Amniotic epithelial cell (primary cell): ENCODE results near the gene HSD17B12.
"Not testable (repeated sequence)": the region's sequence is repeated elsewhere in the genome, so short reads cannot be mapped to it uniquely, and the experiment has no call there.

ENCODE experiments used
- DNase-seq: peaks from one replicate; pipeline ENCODE4 v3.0.0-alpha.2; 2010; ENCODE audit warnings: low read depth

HSD17B12 gene

GRCh38 chr11:43680521-43681400 is at the start of gene HSD17B12:
HSD17B12 (plus strand) TSS chr11:43680738; CDS start chr11:43680828, 90 bp downstream.
- DNase-seq, result peak; percentile 99

- DNase-seq, result no peak
These were observed 48.8 kb upstream of the HSD17B12 start for GRCh38 chr11:43631732-43632131.

GRCh38 chr11:43632181-43632580 is 48.4 kb upstream of the HSD17B12 start:
- no peak for DNase-seq

GRCh38 chr11:43638717-43639116 is 41.8 kb upstream of the HSD17B12 start:
- DNase-seq, result no peak

GRCh38 chr11:43639224-43639623 is 41.3 kb upstream of the HSD17B12 start:
- no peak for DNase-seq

- DNase-seq, result no peak
These were observed 40.6 kb upstream of the HSD17B12 start for GRCh38 chr11:43639920-43640319.

- DNase-seq, result peak; percentile 80
These were observed 36.5 kb upstream of the HSD17B12 start for GRCh38 chr11:43643898-43644620.

GRCh38 chr11:43644621-43645299 is 35.8 kb upstream of the HSD17B12 start:
- DNase-seq, result peak; percentile 62

- DNase-seq, result no peak
These were observed 33.8 kb upstream of the HSD17B12 start for GRCh38 chr11:43646767-43647166.

GRCh38 chr11:43648888-43649287 is 31.6 kb upstream of the HSD17B12 start:
- no peak for DNase-seq

- DNase-seq, result no peak
These were observed 31.0 kb upstream of the HSD17B12 start for GRCh38 chr11:43649501-43649900.

GRCh38 chr11:43649921-43650320 is 30.6 kb upstream of the HSD17B12 start:
- DNase-seq, result no peak

- DNase-seq, result not testable (repeated sequence)
These were observed 17.5 kb upstream of the HSD17B12 start for GRCh38 chr11:43663018-43663417.

- DNase-seq, result no peak
These were observed 16.2 kb upstream of the HSD17B12 start for GRCh38 chr11:43664295-43664694.

- not testable (repeated sequence) for DNase-seq
These were observed 9.3 kb upstream of the HSD17B12 start for GRCh38 chr11:43671284-43671683.

- no peak for DNase-seq
These were observed 6.0 kb upstream of the HSD17B12 start for GRCh38 chr11:43674560-43674959.

GRCh38 chr11:43676933-43677332 is 3.6 kb upstream of the HSD17B12 start:
- no peak for DNase-seq

GRCh38 chr11:43681401-43681942 is 934 bp downstream of the HSD17B12 start:
- DNase-seq, result peak; percentile 32

GRCh38 chr11:43682081-43682480 is 1.5 kb downstream of the HSD17B12 start:
- not testable (repeated sequence) for DNase-seq

- no peak for DNase-seq
These were observed 4.9 kb downstream of the HSD17B12 start for GRCh38 chr11:43685440-43685839.

GRCh38 chr11:43686207-43686606 is 5.7 kb downstream of the HSD17B12 start:
- DNase-seq, result no peak

GRCh38 chr11:43687120-43687791 is 6.7 kb downstream of the HSD17B12 start:
- DNase-seq, result peak; percentile 66
